Heart left ventricle (tissue), 16 donors: Measurements from ENCODE around the gene TNFAIP6. TPM values are rescaled to one million over a fixed set of nuclear protein-coding genes. Genes with fewer than 3 reads are reported as not detected.
"Not testable (repeated sequence)": the region's sequence is repeated elsewhere in the genome, so short reads cannot be mapped to it uniquely, and the experiment has no call there.

ENCODE experiments used
- ATAC-seq, 4 donors: fragments of 200-7000 bp; cut with Tn5 transposase; one replicate each; pipeline ENCODE4 v1.9.1; 2020 to 2022; ENCODE audit warnings: moderate library complexity in 4 of 4, mild to moderate bottlenecking in 3 of 4, moderate number of reproducible peaks in 1 of 4
- DNase-seq, 5 donors: peaks; one replicate each; pipeline ENCODE4 v3.0.0-alpha.2; 2020
- H3K27ac ChIP-seq, 12 donors: fragments of 200-600 bp; sonication (generic) in 4 of 12; one replicate each; pipeline versions ENCODE4 v1.5.0 to v1.8.0; 2016 to 2022; ENCODE audit warnings: mild to moderate bottlenecking in 2 of 12
- H3K27me3 ChIP-seq, 9 donors: fragments of 200-600 bp; sonication (generic) in 2 of 9; one replicate each; pipeline versions ENCODE4 v1.5.1 to v1.8.0; 2016 to 2022; ENCODE audit warnings: mild to moderate bottlenecking in 3 of 9
- H3K36me3 ChIP-seq, 9 donors: fragments of 200-600 bp; sonication (generic) in 2 of 9; one replicate each; pipeline versions ENCODE4 v1.5.0 to v1.8.0; 2018 to 2022; ENCODE audit warnings: mild to moderate bottlenecking in 2 of 9
- H3K4me1 ChIP-seq, 12 donors: fragments of 200-600 bp; sonication (generic) in 4 of 12; one replicate each; pipeline versions ENCODE4 v1.5.0 to v1.8.0; 2016 to 2022; ENCODE audit warnings: mild to moderate bottlenecking in 3 of 12
- H3K4me3 ChIP-seq, 12 donors: fragments of 200-600 bp; sonication (generic) in 4 of 12; one replicate each; pipeline versions ENCODE4 v1.5.0 to v1.8.0; 2017 to 2022; ENCODE audit warnings: mild to moderate bottlenecking in 9 of 12, moderate library complexity in 4 of 12
- H3K9me3 ChIP-seq, 12 donors: fragments of 200-600 bp; sonication (generic) in 4 of 12; one replicate each; pipeline versions ENCODE4 v1.5.0 to v1.8.0; 2016 to 2022; ENCODE audit warnings: mild to moderate bottlenecking in 1 of 12
- POLR2A ChIP-seq, 2 donors: fragments of 450-650 bp; IDR thresholded peaks; one replicate each; pipeline ENCODE4 v1.6.1; 2017; ENCODE audit warnings: antibody characterized with exemption in 2 of 2, mild to moderate bottlenecking in 2 of 2, moderate library complexity in 2 of 2
- WGBS, 4 donors: extraction: QIAGEN DNeasy Blood & Tissue Kit in 2 of 4; methylation state at CpG; one replicate each; pipeline versions ENCODE4 v1.1.5 to v1.1.7; 2013 to 2018; 5-methylcytosine and 5-hydroxymethylcytosine counted together
- intact Hi-C, 10 donors: fragments of 100-400 bp; cut with DNase I; formaldehyde crosslinking; loops; one replicate each; pipeline versions ENCODE4 v1.11.1 to v1.14.2; 2022
- polyA plus RNA-seq, 2 donors: library from polyadenylated mRNA; stranded (reverse); fragments of 200-250 nt; gene quantifications; one replicate each; pipeline ENCODE4 v1.2.3, GENCODE V29; 2013
- total RNA-seq, 9 donors: library from RNA; depleted of rRNA in 2 of 9; stranded (reverse); fragments of >200 nt in 2 of 9; fragmentation: NEBNext Ultra II Directional in 3 of 9; extraction: Animal tissue kit (Norgen Biotek cat#: 25700) in 3 of 9; gene quantifications; one replicate each; pipeline versions ENCODE4 v1.1.0 to v1.2.4, GENCODE V29; 2016 to 2023
- TF ChIP-seq, protein P1 (sequence below), 12 donors: fragments of 200-600 bp; sonication (generic) in 4 of 12; IDR thresholded peaks; one replicate each; pipeline versions ENCODE4 v1.5.0 to v1.8.0; 2018 to 2022; ENCODE audit warnings: antibody characterized with exemption in 12 of 12, mild to moderate bottlenecking in 5 of 12
- donor health status: ischemic (EF 13 %, LVEDD 7.1; RV severe dilation, severe dysfunction).
- donor health status: healthy with polysubstance abuse.
- donor health status: DM: no; HTN: yes; CAD: no.
- donor health status: DM: no; HTN: no; CAD: no.
- donor health status: ischemic (EF 25% LVEDD 6.9; RV normal size, moderate dysfunction).
- donor health status: ischemic (EF 25% LVEDD 5.7; RV mildly dilated, moderate dysfunction).
- donor health status: healthy.
- donor health status: DM: yes; HTN: yes; CAD: no.
- donor health status: ischemic (EF 35%, LVEDD 5.7; RV mildly dilated, moderate dysfunction).
- donor health status: nonischemic (EF 11% LVEDD 7.7; RV severe dilation, severe dysfunction).
- donor health status: DM: yes; HTN: yes; CAD: no.
- donor health status: PGD.
- donor health status: ischemic (EF 29% LVEDD 5.4; RV normal size, mild dysfunction).
- donor health status: nonischemic (EF 23%, LVEDD 6.1; RV moderate dilation, normal function).

TNFAIP6 gene
- total and polyA plus RNA-seq, 11 donors = 1.6 to 8.1 (median 2.6) TPM

DNA sequence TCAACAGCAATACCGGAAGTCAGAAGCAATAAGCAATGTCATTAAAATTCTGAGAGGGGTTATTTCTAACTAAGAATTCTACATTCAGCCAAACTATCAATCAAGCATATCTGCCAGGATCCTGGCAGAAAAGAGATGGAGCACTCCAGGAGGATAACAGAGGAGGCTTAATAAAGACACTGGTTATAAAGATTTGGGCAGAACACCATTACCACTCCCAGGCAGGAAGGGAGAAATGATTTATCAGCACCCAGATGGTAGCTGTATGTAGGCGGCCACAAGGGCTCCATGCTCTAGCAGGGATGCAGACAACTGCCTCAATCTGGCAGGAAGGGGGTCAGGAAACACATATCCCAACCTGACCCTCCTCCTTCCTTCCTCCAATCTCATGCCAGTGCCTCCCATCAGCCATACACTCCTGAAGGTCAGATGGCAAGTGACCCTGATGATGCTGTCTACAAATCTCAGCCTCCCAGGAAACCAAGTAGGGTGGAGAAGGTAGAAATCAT is 20.5 kb upstream of the TNFAIP6 start:
- no peaks in the 10 kb centered on the region for H3K27me3 ChIP-seq
- no peak for ATAC-seq
- intact Hi-C loops = no loop called here
- no peaks in the 10 kb centered on the region for H3K36me3 ChIP-seq
- no peak for DNase-seq
- H3K4me3 ChIP-seq = no peak overlapping the region
- WGBS, 4 donors = 57 to 71% (median 66%) methylated on average over 2 of the region's 2 CpGs
- H3K4me1 ChIP-seq = peaks cover 0 to 11% (median 0%) of the 10 kb centered on the region in 12 donors
- TF ChIP-seq, protein P1, sequence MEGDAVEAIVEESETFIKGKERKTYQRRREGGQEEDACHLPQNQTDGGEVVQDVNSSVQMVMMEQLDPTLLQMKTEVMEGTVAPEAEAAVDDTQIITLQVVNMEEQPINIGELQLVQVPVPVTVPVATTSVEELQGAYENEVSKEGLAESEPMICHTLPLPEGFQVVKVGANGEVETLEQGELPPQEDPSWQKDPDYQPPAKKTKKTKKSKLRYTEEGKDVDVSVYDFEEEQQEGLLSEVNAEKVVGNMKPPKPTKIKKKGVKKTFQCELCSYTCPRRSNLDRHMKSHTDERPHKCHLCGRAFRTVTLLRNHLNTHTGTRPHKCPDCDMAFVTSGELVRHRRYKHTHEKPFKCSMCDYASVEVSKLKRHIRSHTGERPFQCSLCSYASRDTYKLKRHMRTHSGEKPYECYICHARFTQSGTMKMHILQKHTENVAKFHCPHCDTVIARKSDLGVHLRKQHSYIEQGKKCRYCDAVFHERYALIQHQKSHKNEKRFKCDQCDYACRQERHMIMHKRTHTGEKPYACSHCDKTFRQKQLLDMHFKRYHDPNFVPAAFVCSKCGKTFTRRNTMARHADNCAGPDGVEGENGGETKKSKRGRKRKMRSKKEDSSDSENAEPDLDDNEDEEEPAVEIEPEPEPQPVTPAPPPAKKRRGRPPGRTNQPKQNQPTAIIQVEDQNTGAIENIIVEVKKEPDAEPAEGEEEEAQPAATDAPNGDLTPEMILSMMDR (IDR thresholded peaks at IDR 0.05) = no peak
- TF ChIP-seq POLR2A (IDR thresholded peaks at IDR 0.05) = no peak
- H3K27ac ChIP-seq = no peak overlapping the region
- peaks cover 0 to 10% (median 0%) of the 10 kb centered on the region in 12 donors for H3K9me3 ChIP-seq

DNA sequence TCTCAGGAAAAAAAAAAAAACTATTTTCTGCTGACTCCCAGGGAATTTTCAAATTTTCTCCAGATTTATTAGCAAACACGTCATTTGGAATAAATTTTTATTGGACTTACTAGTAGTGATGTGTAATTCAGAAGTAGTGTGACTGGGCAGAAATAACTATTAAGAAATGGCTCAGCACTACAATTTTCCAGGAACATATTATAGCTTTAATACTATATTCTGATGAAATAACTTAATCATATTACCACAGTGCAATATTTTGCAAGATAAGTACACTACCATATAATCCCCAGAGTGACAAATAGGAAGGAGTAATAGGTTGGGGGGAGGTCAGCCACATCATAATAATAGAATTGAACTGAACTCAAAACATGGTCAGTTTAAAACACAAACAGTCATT is 19.7 kb upstream of the TNFAIP6 start:
- ATAC-seq = no peak
- TF ChIP-seq, protein P1 (IDR thresholded peaks at IDR 0.05) = no peak
- TF ChIP-seq POLR2A (IDR thresholded peaks at IDR 0.05) = no peak

DNA sequence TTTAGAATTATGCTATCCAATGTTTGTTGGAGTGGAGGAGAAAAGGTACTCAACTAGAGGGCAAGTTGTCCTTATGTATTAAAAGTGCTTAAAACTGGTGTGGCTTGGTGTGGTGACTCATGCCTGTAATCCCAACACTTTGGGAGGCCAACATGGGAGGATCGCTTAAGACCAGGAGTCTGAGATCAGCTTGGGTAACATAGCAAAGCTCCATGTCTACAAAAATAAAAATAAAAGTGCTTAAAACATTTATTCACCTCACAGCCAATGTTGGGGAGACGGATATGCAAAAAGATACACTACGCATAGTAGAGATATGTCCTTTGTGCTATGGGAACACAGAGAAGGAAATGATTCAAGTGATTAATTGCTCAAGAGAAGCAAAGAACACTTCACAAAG is 19.3 kb upstream of the TNFAIP6 start:
- no peak for TF ChIP-seq POLR2A (IDR thresholded peaks at IDR 0.05)
- TF ChIP-seq, protein P1 (IDR thresholded peaks at IDR 0.05) = no peak
- DNase-seq (no peak), ATAC-seq (no peak)
- 88 to 91% (median 90%) methylated on average over 3 of the region's 3 CpGs for WGBS, 4 donors
- intact Hi-C loops = no loop called here
- Histone ChIP-seq H3K27ac (no peak overlapping the region), H3K4me3 (no peak overlapping the region), H3K9me3 (peaks cover 0 to 10% (median 0%) of the 10 kb centered on the region in 12 donors), H3K4me1 (peaks cover 0 to 11% (median 0%) of the 10 kb centered on the region in 12 donors), H3K27me3 (no peaks in the 10 kb centered on the region), H3K36me3 (no peaks in the 10 kb centered on the region)

More for the DNA sequence above, 19.7 kb upstream of the TNFAIP6 start:
- intact Hi-C loops = no loop called here
- H3K4me1 ChIP-seq = peaks cover 0 to 11% (median 0%) of the 10 kb centered on the region in 12 donors
- peaks cover 0 to 10% (median 0%) of the 10 kb centered on the region in 12 donors for H3K9me3 ChIP-seq
- no peak for DNase-seq
- no peaks in the 10 kb centered on the region for H3K27me3 ChIP-seq
- no peaks in the 10 kb centered on the region for H3K36me3 ChIP-seq
- no peak overlapping the region for H3K4me3 ChIP-seq
- 66 to 88% (median 82%) methylated on average over 1 of the region's 1 CpG for WGBS, 4 donors
- H3K27ac ChIP-seq = no peak overlapping the region

DNA sequence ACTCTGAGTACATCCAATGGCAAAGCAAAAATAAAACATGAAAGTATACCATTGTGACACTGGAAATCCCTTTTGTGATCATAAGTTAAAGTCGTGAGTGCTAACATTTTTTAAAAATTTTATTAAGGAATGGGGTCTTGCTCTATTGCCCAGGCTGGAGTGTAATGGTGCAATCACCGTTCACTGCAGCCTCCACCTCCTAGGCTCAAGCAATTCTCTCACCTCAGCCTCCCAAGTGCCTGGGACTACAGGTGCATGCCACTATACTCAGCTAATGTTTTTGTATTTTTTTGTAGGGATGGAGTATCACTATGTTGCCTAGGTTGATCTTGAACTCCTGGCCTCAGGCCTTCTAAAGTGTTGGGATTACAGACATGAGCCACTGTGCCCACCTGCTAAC is 14.3 kb upstream of the TNFAIP6 start:
- 89 to 90% (median 90%) methylated on average over 2 of the region's 2 CpGs for WGBS, 4 donors
- no peaks in the 10 kb centered on the region for H3K36me3 ChIP-seq
- H3K27ac ChIP-seq = no peak overlapping the region
- ATAC-seq = no peak
- no peak for TF ChIP-seq POLR2A (IDR thresholded peaks at IDR 0.05)
- TF ChIP-seq, protein P1 (IDR thresholded peaks at IDR 0.05) = no peak
- peaks cover 0 to 22% (median 0%) of the 10 kb centered on the region in 12 donors for H3K9me3 ChIP-seq
- no peak for DNase-seq
- intact Hi-C loops = no loop called here
- H3K27me3 ChIP-seq = no peaks in the 10 kb centered on the region
- H3K4me1 ChIP-seq = peaks cover 0 to 11% (median 0%) of the 10 kb centered on the region in 12 donors
- H3K4me3 ChIP-seq = no peak overlapping the region

DNA sequence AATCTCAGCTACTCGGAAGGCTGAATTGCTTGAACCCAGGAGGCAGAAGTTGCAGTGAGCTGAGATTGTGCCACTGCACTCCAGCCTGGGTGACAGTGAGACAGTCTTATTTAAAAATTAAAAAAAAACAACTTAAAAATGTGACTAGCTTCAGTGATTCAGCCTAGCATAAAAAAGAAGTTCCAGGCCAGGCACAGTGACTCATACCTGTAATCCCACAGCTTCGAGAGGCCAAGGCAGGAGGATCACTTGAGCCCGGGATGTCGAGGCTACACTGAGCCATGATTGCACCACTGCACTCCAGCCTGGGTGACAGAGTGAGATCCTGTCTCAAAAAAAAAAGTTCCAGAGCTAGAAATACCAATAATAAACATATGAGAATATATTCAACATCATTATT is 13.2 kb upstream of the TNFAIP6 start:
- H3K27ac ChIP-seq, H3K4me1 ChIP-seq, DNase-seq, H3K36me3 ChIP-seq, H3K4me3 ChIP-seq, H3K27me3 ChIP-seq, intact Hi-C loops, ATAC-seq: not testable (repeated sequence)
- peaks cover 0 to 22% (median 0%) of the 10 kb centered on the region in 12 donors for H3K9me3 ChIP-seq
- WGBS, 4 donors = 91 to 95% (median 93%) methylated on average over 4 of the region's 4 CpGs
